NK-92 (cell line): ENCODE results near the gene C11orf21.
"Not testable (repeated sequence)": the region's sequence is repeated elsewhere in the genome, so short reads cannot be mapped to it uniquely, and the experiment has no call there.

ENCODE experiments used
- DNase-seq: peaks from one replicate; lab custom pipeline; 2025; ENCODE audit not compliant: unreplicated experiment; lab: John Stamatoyannopoulos, UW

The C11orf21 gene

DNA sequence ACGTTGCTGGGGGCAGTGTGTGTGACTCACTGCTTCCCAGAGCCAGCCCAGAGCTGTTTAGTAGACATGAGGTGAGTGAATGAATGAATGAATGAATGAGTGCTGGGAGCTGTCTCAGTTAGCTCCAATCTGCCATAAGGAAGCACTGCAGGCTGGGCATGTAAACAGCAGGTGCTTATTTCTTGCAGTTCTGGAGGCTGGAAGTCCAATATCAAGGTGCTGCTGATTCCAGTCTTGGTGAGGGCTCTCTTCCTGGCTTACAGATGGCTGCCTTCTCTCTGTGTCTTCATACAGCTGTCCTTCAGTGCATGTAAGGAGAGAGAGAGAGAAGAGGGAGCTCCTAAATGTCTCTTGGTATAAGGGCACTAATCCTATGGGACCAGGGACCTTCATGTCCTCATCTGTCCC is 4.1 kb downstream of the C11orf21 start:
- no peak for DNase-seq

GRCh38 chr11:2296913-2297622 is 4.7 kb downstream of the C11orf21 start:
- no peak for DNase-seq

DNA sequence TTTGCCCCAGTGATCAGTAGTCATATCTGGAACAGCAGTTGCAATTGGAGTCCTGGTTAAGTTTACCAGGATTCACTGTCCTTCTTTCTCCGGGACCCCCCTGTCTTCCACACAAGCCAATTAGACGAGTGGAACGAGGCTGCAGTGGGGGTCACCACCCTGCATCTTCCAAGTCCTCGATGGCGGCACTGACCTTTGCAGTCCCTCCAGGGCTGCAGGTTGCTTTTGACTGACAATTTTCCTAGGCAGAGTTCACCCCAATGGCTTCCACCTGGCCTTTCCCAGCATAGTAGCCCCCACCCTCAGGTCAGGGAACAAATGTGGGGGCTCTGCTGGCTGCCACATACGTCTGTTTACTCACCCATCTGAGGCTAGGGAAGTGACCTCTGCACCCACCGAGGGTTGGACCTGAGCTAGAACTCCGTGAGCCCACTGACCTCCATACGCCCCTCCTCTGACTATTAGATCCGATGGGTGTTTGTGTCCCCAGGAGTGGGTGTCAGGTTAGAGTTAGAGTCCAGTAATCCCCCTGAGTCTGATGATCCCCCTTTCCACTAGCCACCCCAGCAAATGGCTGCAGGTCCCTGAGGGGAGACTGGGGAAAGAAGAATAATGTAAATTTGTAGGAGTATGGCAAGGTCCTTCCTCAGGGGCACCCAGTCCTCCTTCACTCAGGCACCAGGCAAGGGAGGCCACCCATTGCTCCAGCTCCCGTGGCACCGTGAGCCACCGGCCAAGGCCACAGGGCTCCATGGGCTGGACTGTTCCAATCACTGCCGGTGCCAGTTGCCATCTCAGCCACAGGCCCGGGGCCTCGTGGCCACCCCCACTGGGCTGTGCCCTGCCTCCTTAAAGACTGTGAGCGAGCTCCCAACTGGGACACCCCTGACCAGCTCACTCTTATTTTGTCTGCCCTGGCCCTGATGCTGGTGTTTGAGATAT is 5.5 kb downstream of the C11orf21 start:
- no peak for DNase-seq

- no peak for DNase-seq
Measured at GRCh38 chr11:2294926-2295290, 6.8 kb downstream of the C11orf21 start.

DNA sequence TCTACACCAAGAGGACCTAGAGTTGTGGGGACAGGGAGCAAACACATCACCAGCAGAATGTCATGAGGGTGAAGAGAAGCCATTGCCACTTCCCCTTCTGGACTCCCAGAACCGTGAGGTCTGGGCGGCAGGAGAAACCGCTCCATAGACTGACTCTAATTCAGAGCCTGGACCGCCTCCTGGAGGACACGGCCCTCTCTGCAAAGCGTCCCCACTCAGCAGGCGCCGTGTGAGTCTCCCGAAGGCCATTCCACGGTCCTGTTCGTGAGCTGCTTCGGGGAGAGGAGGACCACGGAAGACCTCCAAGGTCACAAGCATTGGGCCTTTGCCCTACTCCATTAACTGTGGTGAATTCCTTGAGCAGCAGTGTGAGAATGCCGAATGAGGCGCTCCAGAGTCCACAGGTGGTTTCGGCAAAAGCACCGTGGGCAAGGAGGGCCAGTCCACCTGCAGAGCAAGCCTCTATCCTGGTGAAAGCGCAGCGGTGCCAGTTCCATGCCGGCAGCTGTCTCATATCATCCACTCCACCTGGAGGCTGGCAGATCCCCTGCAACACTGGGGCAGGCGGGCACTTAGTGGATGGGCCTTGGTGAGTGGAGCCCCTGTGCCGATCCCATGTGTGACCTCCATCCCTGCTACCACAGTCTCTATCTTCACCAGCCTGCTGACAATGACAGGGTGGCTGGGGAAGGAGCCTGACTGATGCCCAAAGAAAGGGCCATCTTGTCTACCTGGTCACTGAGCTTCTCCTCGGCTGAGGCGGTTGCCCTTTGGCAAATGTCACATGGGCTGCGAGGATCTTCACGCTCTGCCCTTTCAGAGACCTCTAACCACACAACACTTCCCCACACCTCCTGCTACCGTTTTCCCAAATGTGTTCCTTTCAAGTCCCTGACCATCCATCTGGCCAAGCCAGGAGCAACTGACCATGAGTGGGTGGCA is 7.5 kb downstream of the C11orf21 start:
- no peak for DNase-seq

- no peak for DNase-seq
Measured at GRCh38 chr11:2293531-2293971, 8.2 kb downstream of the C11orf21 start.

DNA sequence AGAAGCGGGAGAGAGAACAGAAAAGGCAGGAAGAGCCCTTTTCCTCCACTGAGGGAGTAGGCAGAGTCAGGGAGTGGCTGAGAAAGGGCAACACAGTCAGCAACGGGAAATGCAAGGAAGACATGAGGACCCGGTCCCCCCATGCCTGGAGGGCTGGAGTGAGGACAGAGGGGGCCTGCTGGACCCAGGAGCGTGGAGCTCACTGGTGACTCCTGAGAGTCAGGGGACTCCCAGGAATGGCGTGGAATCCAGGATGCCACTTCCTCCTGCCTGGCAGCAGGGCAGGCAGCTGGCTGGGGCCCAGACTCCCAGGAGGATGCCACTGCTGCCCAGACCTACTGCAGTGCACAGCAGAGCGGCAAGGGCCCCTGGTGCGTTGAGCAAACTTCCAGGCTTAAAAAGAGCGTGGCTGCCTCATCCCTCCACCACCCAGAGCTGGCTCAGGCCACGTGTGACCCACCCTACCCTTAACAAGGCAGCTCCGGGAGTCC is 11.3 kb downstream of the C11orf21 start:
- no peak for DNase-seq

DNA sequence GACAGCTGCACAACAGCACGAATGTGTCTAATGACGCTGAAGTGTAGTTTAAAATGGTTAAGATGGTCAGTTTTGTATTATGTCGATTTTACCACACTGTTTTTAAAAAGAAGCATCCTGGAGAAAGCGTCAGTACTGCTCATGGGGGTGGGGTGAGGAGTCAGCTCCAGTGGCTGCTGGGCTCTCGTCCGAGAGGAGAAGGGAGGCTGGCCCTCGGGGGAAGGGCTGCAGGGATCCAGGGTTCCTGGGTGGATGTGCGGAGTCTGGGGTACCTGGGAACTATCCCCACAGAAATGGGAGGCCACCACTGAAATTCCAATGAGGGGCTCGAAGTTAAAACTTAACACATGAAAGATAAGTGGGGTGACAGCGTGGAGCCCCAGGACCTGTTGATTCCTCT is 11.9 kb downstream of the C11orf21 start:
- DNase-seq = no peak

DNA sequence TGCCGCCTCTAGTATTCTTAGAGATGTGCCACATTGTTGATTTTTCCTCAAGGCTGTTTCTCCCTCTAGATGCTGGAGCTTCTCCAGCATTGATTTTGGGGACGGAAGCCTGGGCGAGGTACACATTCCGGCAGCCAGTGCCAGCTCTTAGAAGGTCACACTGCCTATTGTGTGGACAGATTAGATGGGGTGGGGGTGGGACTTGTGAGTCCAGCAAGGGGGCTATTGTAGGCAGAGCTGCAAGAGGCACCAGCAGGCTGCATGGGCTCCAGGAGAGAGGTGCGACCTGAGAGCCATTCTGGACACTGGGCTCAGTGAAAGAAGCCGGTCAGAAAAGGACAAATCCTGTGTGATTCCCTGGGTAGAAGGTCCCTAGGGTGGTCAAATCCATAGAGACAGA is 12.4 kb downstream of the C11orf21 start:
- no peak for DNase-seq

DNA sequence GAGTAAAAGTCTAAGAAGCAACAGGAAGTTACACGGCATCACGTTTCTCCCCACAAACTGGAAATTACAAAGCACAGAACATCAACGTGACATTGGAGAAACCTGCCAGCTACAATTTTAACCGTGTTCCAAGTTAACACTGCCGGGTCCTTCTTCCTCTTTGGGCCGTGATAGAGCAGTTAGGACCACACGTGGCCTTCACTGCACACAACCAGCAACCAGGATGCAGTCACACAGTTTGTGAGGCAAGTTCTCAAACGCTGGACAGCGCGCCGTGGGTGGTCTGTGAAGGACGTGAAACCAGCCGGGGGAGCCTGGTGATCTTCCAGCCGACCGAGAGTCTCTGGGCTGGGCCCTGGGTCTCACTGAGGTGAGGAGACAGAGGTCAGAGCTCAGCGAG is 14.6 kb downstream of the C11orf21 start:
- no peak for DNase-seq

DNA sequence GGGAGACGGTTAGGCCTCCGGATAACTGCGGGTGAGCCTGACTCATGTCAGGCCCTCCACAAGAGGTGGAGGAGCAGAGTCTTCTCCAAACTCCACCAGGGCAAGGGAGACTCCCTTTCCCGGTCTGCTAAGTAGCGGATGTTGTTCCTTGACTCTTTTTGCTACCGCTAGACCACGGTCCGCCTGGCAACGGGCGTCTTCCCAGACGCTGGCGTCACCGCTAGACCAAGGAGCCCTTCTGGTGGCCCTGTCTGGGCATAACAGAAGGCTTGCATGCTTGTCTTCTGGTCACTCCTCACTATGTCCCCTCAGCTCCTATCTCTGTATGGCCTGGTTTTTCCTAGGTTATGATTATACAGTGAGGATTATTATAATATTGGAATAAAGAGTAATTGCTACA is 15.4 kb downstream of the C11orf21 start:
- DNase-seq = not testable (repeated sequence)

- no peak for DNase-seq
Measured at GRCh38 chr11:2280208-2280607, 21.5 kb downstream of the C11orf21 start.

- no peak for DNase-seq
Measured at GRCh38 chr11:2277933-2278523, 23.7 kb downstream of the C11orf21 start.

- no peak for DNase-seq
Measured at GRCh38 chr11:2277008-2277346, 24.7 kb downstream of the C11orf21 start.

DNA sequence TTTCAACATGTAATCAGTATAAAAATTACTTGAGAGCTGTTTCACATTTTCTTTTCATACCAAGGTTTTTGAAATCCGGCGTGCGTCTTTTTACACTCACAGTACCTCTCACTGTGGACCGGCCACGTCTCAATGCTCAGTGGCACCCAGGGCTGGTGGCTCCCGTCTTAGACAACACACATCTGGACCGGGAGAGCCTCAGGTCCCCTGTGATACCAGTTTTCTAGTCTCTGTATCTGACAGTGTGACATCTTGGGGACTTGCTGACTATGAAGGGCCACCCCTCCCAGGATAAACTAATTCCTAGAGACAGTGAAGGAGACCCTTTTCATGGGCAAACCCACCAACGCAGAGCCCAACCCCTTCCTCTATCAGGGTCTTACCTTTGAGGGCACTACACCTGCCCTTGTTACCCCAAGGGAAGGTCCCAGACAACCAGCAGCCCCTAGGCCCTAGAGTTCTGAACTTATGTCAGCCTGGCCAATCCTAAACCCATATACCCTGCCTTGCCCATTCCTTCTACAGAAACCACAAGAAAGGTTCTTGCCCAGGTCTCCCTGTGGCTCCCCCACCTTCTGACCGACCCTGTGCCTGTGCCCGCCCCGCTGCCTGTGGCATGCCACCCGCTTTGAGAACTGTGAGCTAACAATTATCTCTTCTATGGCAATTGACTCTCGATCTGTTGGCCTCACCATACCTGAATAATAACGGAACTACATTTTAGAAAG is 25.3 kb downstream of the C11orf21 start:
- no peak for DNase-seq

GRCh38 chr11:2275334-2276279 is 26.1 kb downstream of the C11orf21 start:
- DNase-seq = no peak

DNA sequence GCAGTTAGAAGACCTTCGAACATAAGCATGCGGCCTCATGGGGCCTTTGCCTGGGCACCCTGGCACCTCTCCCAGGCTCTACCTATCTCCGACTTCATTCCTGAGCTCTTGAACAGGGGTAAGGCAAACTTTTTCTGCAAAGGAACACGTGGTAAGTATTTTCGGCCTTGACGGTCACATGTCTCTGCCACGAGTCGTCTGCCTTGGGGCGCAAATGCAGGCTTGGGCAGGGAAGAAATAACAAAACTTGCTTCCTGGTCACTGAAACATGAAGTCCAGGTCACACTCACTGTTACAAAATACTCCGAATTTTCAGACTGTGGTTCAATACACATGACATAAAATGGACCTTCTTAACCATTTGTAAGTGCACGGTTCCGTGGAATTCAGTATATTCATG is 27.9 kb downstream of the C11orf21 start:
- no peak for DNase-seq

- no peak for DNase-seq
Measured at GRCh38 chr11:2273311-2273710, 28.4 kb downstream of the C11orf21 start.

DNA sequence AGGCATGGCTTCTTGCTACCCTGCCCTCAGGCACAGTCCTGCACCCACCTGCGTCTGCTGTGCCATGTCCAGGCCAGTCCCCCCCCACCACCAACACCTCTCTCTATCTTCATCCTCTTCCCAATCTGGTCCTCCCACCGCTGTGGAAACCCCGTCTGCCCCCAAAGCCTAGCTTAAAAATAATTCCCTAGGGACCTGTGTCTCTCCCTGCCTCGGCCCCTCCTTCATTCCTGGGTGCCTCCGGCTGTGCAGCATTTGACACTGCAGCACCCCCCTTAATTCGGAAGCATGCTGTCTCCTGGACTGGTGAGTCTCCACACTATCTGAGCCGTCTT is 28.8 kb downstream of the C11orf21 start:
- DNase-seq = no peak
